GM18499 (cell line): Measurements from ENCODE around the gene PLB1.
"Not testable (repeated sequence)": the region's sequence is repeated elsewhere in the genome, so short reads cannot be mapped to it uniquely, and the experiment has no call there.

Experiments used
- ATAC-seq: cut with Tn5 transposase; IDR thresholded peaks from one replicate; pipeline ENCODE4 v1.9.1; 2021; ENCODE audit warnings: moderate number of reproducible peaks; ENCODE audit not compliant: insufficient read depth, unreplicated experiment

Gene PLB1

DNA sequence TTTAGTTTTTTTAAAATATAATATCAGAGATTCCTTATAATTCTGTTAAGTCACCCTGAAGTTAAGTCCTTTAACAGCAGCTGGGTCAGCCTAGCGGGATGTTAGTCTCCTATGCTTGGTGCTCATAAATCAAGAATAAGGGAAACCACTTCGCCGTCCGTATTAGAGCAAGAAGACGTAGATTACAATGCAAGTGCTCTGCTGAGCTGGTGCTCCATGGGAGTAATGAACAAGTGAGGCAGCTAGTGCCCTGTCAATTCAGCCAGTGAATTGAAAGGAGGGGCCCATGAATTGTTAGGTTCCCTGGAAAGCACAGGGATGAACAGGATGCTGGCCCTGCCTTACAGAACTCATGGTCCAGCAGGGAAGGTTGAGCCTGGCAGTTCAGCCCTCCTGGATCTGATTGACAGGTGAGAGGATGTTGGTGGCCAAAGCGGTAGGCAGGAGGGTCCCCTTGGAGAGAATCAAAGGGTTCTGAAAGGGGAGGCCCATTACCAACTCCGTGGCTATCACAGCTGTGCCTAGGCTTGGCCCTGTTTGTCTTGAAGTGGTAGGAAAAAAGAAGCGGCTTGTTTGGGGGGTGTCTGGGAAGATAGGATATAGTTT lies 30.8 kb downstream of the PLB1 start:
- ATAC-seq, result no peak

DNA sequence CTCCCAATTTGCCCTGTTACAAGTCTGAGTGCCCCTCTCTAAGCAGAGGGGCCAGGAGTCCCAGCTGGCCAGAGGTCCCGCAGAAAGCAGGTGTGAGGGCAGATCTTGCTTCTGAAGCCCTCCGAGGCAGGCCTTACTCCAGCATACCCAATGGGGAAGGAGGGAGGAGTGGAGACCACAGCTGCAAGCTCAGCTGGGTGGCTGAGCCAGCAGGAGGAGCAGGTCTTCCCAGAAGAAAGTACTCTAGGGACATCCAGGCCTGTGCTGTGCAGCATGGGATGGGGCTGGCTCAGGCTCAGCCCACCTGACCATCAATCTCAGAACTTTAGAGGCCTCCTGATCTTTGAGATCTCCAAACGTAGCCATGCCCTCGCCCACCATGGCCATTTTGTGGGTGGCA lies 31.3 kb downstream of the PLB1 start:
- ATAC-seq, result no peak

DNA sequence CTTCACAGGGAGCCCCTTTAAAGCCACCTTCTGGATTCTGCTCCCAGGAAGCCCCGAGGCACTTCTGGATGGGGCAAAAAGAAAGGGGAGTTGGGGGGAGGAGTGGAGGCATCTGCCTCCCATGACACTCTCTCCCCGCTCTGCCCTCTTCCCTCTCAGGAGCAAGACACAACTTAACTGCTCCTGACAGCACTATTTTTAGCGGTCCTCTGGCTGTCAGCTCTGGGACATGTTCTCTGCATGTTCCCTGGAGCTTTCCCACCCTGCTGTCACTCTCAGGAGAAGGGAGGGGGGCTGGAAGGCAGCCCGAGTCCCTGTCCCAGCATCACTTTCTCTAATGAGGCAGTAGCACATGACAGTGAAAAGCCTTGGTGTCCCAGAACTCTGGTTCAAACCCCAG lies 32.3 kb downstream of the PLB1 start:
- ATAC-seq, result no peak

DNA sequence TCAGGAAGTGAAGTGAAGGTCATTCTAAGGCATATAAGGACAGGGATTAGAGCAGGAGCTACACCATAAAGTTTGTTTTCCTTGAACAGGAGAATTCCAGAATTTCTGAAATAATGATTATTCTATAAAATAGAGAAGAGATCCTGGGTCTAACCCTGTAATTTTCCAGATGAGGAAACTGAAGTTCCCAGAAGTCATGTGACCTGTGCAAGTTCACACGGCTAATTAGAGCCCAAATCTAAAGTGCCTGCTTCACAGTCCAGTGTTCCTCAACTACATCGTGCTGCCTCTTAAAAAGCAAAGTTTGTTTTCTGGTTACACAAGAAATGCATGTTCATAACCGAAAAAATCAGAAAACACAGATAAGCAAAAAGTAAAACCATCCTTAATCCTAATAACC lies 34.9 kb downstream of the PLB1 start:
- ATAC-seq, result no peak

DNA sequence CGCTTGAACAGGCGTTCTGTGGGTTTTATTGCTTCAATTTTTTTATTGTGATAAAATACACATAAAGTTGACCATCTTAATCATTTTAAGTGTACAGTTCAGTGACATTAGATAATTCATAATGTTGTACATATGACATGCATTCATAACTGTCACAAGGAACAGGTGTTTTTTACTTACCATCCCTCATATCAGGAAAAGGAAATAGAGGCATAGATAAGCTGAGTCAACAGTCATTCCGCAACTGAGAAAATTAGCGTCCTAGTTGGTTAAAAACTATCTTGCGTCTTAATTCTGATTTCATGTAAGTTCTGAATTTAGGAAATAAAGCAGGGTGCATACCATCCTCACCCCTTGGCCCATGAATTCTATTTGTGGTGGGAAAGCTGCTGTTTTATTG lies 36.5 kb downstream of the PLB1 start:
- no peak for ATAC-seq

DNA sequence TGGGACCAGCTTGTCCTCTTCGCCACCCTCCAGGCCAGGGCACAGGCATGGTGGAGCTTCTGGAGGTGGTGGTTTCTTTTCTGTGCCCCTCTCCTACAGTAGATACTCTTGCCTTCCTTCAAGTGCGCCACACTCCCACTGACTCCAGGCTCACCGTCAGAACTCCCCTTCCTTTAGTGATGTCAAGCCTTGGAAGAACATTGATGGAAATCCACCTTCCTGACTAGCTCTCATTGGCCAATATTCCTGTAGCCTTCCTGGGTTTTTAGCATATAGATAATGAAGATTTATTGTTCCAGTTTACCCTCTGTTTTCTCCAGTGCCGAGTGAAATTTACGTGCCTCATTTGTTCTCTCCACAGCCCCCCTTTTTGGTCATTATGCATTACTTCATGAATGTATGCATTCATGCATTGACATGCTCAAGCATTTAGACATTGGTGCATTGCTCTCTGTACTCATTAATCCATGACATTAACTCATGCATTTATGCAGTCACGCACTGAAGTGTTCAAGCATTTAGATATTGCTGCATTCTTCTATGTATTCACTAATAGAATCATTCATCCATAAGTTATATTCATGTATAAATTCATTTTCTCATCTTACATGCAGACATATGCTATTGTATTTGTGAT lies 37.3 kb downstream of the PLB1 start:
- ATAC-seq, result no peak

DNA sequence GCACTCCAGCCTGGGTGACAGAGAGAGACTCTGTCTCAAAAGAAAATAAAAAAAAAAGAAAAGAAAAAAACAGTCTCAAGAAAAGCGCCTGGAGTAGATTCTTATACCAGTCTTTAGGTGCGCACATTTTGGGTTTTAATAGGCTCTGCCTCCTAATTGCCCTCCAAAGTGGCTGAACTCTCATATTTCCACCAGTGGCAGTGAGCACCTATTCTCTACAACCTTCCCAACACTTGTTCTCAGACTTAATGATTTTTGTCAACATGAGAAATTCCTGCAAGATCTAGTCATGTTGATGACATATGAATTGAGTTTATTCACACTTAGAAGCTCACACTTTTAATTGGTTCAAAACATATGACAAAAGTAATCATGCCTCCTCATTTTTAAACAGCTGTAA lies 39.0 kb downstream of the PLB1 start:
- ATAC-seq, result no peak

DNA sequence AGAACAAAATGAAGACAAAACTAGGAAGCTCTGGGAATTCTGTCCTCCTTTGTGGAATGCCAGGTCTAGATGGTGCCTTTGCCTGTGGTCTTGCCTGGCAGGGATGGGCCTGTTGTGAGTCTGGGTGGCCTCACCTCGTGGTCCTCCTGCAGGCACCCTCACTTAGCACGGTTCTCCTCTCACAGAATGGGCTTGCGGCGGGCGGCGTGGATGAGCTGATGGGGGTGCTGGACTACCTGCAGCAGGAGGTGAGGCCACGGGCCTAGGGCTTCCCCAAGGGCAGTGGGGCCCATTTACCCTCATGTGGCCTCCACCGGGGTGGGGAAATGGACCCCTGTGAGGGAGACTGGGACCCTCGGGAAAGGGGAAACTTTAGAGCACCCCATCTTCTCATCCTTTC lies 42.3 kb downstream of the PLB1 start:
- ATAC-seq, result no peak

DNA sequence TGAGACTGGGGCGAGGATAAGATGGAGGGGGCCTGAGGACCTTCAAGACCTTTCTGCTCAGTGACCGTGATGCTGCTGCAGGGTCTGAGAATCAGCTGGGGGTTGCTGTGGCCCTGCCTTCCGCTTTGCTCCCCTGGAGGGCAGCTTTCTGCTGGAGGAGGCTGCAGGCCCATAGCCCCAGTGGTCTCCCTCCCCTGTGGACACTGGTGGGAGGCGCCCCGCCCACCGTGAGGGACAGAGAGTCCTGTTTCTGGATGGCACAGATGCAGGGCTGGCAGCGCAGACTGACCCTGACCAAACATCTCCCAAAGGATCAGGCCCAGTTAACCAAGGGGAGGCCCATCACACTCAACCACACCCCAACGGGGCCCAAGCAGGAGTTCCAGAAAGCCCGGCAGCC lies 42.8 kb downstream of the PLB1 start:
- ATAC-seq, result no peak

DNA sequence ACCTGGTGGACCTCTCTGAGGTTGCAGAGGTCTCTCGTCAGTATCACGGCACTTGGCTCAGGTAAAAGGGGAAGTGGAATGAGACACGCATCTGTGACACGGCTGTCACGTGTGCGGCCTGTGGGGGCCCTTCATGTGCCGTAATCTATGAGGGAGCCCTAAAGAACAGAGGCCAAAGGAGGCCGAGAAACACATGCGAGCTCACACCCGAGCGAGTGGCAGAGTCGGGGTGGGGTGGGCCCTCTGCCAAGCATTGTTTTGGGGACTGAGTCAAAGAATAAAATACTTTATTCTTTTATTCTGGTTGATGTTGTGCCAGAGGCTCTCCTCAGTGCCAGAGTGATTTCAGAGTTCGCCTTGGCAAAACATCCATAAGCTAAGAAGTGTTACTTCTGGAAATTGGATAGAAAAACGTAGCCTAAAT lies 43.3 kb downstream of the PLB1 start:
- no peak for ATAC-seq

DNA sequence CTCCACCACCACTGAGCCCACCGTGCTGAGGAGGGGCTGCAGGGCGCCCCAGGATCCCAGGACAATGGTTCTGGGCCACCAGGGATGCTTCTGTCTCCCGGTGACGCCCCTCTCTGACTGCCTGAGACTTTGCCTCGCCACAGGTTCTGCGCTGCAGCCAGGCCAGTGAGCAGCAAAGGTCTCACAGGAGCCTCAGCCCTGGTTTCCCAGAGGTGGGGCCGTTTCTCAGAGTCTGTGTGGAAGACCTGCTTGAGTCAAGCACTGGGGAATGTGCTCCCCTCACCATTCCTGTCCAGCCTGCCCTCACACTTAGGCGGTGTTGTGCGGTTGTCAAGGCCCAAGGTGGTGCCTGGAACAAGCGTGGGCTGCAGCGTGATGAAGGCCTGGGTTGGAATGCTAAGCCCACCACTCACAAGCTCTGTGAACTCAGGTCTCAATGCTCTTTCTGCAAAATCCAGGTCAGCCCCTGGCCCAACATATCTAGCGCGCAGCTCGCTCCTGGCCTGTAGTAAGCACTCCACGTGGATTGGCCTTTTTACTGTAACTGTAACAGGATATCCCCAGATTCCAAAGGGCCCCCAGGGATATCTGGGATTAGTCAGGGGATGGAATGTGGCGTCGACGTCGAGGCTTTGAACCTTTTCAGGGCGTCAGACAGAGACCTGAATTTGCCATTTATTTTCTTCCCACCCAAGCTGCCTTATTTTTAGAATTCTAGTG lies 47.6 kb downstream of the PLB1 start:
- ATAC-seq, result no peak

DNA sequence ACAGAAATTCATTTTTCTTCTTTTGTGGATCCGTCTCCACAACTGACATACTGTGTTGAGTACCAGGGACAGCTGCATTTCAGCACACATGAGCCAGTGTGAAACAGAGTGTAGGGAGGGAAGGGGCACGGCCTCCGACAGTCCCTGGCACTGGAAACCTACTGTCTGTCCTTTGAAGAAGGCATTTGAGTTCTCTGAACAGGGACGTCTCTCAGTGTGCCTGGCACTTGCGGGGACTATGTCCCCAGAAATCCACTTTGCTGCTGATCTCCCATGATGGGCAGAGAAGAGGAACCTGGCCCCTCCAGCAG lies 48.1 kb downstream of the PLB1 start:
- no peak for ATAC-seq

DNA sequence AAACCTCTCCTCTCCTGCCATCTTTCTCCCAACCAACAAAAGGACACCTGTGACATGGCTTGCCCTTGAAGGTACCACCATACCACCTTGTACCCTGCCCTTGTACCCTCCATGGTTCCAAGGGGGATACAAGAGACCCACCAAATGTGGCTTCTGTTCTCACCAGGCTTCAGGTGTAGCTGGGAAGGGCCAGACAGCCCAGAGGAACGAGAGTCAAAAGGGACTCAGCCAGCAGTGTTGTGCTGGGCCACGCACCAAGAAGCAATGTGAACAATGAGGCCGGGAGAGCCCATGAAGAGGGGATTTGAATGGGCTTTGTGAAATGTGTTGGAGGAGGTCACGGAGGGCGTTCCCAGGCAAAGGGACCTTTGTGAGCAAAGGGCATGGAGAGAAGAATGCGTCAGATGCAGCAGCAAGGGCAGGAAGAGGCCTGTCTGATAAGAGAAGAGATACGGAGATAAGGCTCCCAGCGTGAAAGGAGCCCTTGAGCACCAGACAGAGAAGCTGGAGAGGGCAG lies 48.6 kb downstream of the PLB1 start:
- ATAC-seq, result no peak

DNA sequence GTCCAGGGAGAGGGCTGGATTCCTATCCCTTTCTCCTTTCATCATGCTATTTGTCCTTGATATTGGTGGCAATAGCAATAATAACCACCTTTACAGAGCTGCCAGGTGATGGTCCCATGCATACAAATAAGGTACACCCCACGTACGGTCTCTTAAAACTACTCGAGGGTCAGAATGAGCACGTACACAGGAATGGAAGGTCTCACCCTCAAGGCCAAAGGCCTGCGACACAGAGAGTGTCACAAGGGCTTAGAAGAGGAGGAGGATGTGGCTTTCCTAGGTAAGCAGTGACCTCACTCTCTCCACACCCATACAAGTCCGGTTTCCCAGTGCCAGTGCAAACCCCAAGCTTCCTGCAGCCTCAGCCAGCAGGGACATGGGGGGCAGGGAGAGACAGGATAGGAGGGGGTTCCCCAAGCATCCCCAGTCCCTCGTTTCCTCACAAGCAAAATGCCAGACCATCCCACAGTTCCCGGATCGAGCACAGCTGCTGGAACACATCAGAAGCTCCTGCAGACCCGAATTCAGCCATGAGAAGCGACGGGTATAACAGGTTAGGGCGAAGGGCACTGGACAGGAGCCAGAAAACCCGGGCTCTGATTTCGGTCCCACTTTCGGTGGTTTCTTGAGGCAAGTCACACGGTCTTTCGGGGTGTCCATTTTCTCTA lies 49.2 kb downstream of the PLB1 start:
- ATAC-seq, result no peak

DNA sequence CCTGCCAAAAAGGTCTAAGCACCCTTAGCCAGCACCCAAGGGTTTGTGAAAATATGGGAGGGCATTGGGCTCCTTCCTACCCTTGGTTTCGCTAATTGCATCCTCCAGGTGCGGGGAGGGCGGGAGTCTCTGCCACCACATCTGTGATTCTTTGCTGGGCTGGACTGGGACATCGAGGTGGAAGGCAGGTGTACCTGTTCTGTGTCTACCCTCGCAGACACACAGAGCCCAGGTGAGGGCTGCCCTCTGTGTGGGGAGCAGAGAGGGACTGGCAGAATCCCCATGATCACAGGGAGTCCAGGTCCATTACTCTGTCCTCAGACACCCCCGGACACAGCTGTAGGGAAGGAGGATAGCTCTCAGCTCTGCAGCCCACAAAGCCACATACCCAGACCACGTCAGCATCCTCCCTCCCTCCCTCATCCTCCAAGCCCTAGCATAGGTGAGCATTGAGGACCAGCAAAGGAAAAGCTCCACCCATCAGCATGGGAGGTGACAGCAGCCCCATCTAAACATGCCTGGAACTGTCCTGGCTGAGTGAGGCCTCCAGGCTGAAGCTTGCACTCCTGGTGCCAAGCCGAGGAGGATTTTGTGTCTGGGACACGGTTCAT lies 49.8 kb downstream of the PLB1 start:
- no peak for ATAC-seq

DNA sequence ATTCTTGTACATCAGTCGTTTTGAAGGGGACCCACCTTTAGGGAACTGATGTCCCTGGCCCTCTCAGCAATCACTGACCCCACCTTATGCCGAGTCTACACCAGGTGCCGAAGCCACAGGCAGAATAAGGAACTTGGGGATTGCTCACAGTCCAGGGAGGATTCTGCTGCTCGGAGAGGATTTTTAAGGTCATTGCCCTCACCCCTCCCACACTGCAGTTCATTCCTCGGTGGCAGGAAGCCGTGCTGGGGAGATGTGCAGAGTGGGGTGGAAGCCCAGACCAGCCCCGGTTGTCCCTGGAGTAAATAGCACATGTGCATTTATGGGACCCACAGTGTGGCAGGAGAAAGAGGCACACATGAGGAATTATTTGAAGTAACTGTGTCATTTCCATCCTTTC lies 50.4 kb downstream of the PLB1 start:
- no peak for ATAC-seq

DNA sequence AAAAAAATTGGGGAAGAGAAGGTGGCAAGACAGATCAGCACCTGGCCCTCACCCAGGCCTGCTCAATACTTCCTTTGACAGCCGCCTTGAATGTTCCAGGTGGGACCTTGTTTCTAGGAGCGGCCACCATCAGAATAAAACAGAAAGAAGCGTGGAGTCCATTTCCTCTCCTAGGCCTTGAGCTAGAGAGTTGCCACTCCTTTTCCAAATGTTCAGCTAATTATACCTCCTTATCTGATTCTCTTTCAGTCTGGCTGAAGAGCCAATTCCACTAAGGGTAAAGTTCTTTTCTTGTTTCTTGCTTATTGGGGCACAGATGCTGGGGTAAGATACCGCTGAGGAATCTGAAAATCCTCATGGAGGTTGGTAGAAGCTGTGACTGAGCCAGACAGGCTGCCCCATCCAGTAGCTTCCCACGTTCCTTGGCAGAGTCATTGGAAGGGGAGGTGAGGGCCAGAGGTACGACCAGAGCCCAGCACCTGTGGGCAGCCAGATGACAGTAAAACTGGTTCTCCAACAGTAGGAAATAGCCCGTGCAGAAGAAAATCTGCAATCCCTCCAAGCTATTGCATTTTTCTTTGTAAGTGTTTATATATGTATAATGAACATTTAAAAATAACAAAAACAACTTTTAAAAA lies 51.5 kb downstream of the PLB1 start:
- no peak for ATAC-seq

DNA sequence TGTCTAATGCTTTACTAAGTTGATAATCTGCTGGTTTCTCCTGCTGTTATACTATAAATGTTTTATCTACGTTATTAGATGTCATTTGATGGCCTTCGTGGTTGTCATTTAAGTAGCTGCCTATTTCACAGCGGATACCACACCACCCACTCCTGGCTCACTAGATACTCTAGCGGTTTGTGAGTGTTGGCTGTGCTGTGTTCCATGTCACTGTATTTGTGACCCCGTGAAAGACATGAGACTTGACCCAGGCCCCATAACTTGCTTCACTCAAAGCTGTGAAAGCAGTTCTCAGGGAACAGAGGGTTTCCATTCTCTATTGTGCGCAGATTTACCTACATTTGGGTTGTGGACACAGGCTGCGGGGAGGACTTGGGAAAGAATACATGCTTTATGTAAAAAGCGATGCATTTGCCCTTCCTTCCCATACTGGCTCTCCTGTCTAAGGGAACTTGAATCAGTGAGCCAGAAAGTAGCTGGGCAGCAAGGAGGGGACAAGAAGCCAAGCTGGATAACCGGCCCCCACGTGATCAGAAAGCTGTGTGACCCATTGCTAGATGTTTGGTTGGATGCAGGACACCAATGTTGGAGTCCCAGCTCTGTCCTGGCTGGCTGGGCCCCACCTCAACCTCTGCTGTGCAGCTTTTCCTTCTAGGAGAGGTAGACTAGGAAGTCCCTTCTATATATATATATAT lies 52.2 kb downstream of the PLB1 start:
- ATAC-seq, result no peak

DNA sequence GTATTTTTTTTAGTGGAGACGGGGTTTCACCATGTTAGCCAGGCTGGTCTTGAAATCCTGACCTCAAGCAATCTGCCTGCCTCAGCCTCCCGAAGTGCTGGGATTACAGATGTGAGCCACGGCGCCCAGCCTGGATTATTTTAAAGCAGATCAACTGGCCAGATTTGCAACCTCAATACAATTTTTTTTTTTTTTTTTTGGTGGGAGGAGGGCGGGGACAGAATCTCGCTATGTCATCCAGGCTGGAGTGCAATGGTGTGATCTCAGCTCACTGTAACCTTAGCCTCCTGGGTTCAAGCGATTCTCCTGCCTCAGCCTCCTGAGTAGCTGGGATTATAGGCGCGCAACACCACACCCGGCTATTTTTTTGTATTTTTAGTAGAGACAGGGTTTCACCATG lies 54.5 kb downstream of the PLB1 start:
- not testable (repeated sequence) for ATAC-seq
